GM21515 (cell line): Measurements from ENCODE around the gene OR2B2.

Experiments
- ATAC-seq: cut with Tn5 transposase; IDR thresholded peaks from one replicate; pipeline ENCODE4 v1.9.1; 2021; ENCODE audit not compliant: unreplicated experiment

The OR2B2 gene

DNA sequence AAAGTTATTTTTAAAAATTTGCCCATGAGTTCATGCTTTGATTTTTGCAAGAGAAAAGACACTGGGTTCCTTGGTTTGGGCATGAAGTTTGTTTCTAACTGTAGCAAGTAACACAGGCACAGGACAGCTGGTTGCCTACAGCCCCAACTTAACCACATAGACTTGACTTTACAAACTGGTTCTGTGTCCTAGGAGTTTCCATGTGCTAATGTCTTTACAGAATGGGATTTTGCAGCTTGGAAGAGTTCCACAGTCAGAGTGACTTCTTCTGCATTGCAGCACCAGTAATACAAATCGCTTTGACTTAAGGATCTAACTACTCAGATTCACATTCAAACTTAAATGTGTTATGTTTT, 44.3 kb downstream of the OR2B2 start:
- ATAC-seq = no peak

DNA sequence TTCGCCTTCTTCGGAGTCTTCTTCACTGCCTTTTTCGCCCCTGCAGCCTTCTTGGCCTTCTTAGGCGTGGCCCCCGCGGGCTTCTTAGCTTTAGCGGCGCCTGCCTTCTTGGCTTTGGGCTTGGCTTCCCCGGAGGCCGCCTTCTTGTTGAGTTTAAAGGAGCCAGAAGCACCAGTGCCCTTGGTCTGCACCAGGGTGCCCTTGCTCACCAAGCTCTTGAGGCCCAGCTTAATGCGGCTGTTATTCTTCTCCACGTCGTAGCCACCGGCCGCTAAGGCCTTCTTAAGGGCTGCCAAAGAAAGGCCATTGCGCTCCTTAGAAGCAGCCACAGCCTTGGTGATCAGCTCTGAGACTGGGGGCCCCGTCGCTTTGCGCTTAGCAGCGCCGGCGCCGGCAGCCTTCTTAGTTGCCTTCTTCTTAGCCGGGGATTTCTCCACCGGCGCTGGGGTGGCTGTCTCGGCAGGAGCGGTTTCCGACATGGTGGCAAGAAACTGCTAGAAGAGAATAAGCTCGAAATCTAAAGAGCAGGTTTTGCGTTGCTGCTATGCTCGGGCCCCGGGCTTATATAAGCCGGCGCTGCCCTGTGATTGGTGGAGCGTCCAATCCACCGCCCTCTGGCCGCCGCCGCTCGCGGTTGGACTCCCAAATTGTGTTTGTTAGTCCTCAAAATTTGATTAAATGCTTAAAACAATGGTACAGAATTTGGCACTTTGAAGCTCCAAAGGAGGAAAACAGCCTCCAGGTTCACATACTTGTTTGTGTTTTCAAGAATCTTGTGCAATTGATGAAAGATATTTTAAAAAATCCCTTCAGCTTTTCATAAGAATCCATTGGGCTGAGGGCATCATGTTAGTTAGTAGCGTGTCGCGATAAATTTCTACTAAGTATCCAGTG, 44.9 kb downstream of the OR2B2 start:
- peak; percentile 30 for ATAC-seq

DNA sequence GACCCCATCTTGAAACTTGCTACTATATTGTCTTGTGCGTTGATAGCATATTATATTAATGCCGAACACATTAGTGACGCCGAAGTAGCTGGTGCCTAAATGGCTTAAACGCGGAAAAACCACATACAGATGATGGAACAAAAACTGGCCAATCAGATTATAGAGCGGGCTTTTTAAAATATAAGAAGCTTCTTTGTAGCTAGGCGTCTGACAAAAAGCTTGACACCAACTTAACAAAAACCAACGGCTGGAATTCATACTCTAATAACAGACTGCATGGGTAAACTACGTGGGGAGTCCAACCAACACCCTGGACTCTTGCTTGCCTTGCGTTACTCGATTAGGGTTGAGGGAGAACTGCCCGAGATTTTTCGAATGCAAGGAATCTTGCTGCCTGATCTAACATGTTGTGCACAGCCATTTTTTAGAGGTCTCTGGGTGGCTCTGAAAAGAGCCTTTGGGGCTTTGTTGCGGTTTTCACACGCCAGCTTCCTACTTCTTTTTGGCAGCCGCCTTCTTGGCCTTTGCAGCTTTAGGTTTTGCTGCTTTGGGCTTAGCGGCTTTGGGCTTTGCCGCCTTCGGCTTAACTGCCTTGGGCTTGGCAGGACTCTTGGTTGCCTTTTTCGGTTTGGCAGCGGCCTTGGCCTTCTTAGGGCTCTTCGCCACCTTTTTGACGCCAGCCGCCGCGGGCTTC, 45.7 kb downstream of the OR2B2 start:
- peak; percentile 6 for ATAC-seq

DNA sequence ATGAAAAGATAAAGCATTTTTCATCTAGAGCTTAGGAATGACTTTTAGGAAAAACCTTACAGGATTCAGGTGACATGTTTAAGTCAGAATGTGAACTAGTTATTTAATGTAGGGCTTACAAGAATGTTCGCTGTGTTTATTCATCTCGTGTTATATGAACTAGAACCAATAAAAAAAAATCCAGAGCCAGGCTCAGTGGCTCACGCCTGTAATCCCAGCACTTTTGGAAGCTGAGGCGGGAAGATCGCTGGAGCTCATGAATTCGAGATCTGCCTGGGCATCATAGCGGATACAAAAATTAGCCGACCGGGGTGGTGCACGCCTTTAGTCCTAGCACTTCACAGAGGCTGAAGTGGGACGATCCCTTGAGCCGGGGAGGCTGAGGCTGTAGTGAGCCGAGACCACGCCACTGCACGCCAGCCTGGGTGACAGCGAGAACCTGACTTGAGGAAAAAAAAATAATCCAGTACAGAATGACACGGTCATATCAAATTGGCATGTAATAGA, 46.3 kb downstream of the OR2B2 start:
- peak; percentile 5 for ATAC-seq

DNA sequence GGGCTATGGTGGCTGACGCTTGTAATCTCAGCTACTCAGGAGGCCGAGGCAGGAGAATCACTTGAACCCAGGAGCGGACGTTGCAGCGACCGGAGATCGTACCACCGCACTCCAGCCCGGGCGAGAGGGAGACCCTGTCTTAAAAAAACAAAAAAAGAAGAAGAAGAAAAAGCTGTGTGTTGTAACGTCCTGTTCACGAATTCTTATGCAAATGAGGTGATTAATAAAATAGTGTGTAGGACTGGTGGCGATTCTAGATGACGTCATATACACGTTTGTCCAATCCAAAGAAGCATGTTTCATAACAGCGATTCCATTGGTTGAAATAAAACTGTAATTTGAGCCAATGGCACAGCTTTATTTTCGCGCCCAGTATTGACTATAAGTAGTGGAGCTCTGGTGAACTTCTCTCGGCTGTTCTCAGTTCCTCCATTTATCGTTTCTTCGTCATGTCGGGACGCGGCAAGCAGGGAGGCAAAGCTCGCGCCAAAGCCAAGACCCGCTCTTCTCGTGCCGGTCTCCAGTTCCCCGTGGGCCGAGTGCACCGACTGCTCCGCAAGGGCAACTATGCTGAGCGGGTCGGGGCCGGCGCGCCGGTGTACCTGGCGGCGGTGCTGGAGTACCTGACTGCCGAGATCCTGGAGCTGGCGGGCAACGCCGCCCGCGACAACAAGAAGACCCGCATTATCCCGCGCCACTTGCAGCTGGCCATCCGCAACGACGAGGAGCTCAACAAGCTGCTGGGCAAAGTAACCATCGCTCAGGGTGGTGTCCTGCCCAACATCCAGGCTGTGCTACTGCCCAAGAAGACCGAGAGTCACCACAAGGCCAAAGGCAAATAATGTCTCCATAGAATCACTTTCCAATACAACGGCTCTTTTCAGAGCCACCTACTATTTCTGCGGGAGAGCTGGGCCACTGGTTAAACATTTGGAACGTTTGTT, 47.0 kb downstream of the OR2B2 start:
- peak; percentile 58 for ATAC-seq

DNA sequence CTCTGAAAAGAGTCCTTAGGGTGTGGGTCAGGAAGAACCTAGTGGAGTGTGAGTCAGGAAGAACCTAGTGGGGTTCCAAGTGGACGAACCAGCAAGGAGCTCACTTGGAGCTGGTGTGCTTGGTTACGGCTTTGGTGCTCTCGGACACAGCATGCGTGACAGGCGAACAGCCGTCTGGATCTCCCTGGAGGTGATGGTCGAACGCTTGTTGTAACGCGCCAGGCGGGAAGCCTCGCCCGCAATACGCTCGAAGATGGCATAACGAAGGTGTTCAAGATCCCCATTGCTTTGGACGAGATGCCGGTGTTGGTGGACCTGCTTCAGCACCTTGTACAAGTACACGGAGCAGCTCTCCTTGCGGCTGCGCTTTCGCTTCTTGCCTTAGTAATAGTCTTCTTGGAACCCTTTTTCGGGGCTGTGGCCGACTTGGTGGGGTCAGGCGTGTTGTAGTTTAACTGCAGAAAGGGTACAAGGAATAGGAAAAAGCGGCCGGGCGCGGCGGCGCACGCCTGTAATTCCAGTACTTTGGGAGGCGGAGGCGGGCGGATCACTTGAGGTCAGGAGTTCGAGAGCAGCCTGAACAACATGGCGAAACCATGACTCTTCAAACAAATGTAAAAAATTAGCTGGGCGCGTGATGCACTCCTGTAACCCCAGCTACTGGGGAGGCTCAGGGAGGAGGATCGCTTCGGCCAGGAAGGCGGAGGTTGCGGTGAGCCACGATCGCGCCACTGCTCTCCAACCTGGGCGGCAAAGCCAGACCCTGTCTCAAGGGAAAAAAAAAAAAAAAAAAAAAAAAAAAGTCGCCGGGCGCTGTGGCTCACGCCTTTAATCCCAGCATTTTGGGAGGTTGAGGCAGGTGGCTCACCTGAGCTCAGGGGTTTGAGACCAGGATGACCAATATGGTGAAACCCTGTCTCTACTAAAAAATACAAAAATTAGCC, 48.0 kb downstream of the OR2B2 start:
- ATAC-seq = no peak

DNA sequence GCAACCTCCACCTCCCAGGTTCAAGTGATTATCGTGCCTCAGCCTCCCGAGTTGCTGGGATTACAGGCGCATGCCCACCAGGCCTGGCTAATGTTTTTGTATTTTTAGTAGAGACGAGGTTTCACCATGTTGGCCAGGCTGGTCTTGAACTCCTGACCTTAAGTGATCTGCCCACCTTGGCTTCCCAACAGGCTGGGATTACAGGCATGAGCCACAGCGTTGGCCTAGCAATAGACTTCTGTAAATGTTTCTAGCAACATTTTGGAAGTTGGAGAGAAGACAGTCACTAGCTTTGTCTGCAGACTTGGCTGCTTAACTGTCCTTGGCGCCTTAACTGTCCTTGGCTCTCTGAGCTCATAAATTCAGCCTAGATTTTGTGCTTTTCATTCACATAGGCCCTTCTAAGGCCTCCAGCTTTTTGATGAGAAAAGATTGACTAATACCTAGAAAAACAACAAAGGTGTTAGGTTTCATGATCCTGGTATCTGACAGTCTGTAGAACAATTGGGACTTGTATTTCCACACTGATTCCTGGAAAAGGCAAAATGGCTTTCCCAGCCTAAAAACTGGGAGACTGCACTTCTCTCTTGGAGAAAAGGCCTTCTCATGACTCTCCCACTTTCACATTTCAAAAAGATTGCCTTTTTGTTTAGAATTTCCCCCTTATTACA, 49.7 kb downstream of the OR2B2 start:
- ATAC-seq = no peak

DNA sequence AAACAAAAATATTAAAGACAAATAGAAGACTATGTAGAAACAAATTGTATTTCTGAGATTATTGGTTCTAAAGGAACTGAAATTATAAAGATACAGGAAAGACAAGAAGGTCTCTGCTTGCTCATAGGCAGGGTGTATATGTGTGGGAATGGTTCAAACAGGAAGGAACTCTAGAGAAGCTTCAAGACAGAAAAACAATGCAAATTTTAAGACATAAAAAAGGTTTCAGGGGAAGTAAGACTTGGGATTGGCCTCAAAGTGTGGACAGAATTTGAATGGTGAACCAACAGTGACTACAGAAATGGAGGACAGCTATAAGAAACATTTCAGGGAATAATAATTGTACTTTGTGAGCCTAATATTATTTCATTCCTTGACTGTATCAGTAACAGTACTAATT, 50.3 kb downstream of the OR2B2 start:
- ATAC-seq = no peak

DNA sequence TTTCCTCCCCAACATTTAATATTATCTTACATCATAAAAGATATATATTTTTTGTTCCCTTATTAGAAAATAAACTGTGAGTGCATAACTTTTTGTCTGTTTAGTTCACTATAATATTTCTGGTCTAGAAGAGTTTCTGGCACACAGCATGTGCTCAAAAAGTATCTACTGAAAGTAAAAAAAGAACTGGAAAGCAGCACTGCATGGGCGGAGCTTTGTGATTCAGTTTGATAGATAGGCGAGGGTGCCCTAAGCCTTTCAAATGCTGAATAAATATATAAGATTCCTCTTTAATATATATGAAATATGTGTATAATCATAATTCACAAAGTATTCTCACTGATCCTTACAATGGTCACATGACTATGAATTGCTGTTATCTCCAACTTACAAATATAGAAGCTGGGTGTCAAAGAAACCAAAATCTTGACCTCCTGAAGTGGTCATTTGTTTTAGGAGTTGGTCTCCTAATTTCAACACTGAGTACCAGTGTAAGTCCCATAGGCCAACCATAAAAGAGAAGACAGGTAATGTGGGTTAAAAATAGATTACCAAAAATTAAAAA, 50.8 kb downstream of the OR2B2 start:
- ATAC-seq = no peak
